ENCODE measurements around the gene NOB1.

NOB1 gene

GRCh38 chr16:69698404-69698803 is 56.3 kb downstream of the NOB1 start:
- ATAC-seq (ENCODE audit: insufficient read depth, low read depth): no peak

GRCh38 chr16:69693916-69694315 is 60.8 kb downstream of the NOB1 start:
- H3K9ac ChIP-seq (ENCODE audit: low read depth, low read length): no peak overlapping the region
- H2AFZ ChIP-seq (ENCODE audit: low read depth, low read length): no peak overlapping the region
- H3K4me1 ChIP-seq (ENCODE audit: insufficient read depth, low read length): no peaks in the 10 kb centered on the region
- no peaks in the 10 kb centered on the region for H3K79me2 ChIP-seq (ENCODE audit: insufficient read depth, low read length)
- no peaks in the 10 kb centered on the region for H3K27me3 ChIP-seq (ENCODE audit: insufficient read depth, low read length, poor library complexity)
- H3K4me2 ChIP-seq (ENCODE audit: insufficient read depth, low read length): no peak overlapping the region
- DNase-seq: no peak
- H3K36me3 ChIP-seq (ENCODE audit: insufficient read depth, low read length): peaks cover 59% of the 10 kb centered on the region
- no peak overlapping the region for H3K27ac ChIP-seq (ENCODE audit: low read length)
- TF ChIP-seq EZH2 (IDR thresholded peaks at IDR 0.05; ENCODE audit: borderline replicate concordance, low read depth, low read length, severe bottlenecking): no peak
- TF ChIP-seq CTCF (IDR thresholded peaks at IDR 0.05; ENCODE audit: borderline replicate concordance, extremely low read depth, low read length, poor library complexity, severe bottlenecking): no peak
- no peaks in the 10 kb centered on the region for H3K9me3 ChIP-seq (ENCODE audit: insufficient read depth, low read length, severe bottlenecking)
- ATAC-seq (ENCODE audit: insufficient read depth, low read depth): no peak
- H3K4me3 ChIP-seq (ENCODE audit: low read depth in 1 of 2, low read length in 2 of 2): no peak overlapping the region
- no peaks in the 10 kb centered on the region for H4K20me1 ChIP-seq (ENCODE audit: insufficient read depth, low read length)

More at GRCh38 chr16:69698404-69698803, 56.3 kb downstream of the NOB1 start:
- Histone ChIP-seq H4K20me1 (ENCODE audit: insufficient read depth, low read length) (no peaks in the 10 kb centered on the region), H3K36me3 (ENCODE audit: insufficient read depth, low read length) (peaks cover 32% of the 10 kb centered on the region), H2AFZ (ENCODE audit: low read depth, low read length) (no peak overlapping the region), H3K27me3 (ENCODE audit: insufficient read depth, low read length, poor library complexity) (no peaks in the 10 kb centered on the region), H3K4me1 (ENCODE audit: insufficient read depth, low read length) (no peaks in the 10 kb centered on the region), H3K27ac (ENCODE audit: low read length) (no peak overlapping the region), H3K4me3 (ENCODE audit: low read depth in 1 of 2, low read length in 2 of 2) (no peak overlapping the region), H3K9ac (ENCODE audit: low read depth, low read length) (no peak overlapping the region), H3K9me3 (ENCODE audit: insufficient read depth, low read length, severe bottlenecking) (no peaks in the 10 kb centered on the region), H3K79me2 (ENCODE audit: insufficient read depth, low read length) (no peaks in the 10 kb centered on the region), H3K4me2 (ENCODE audit: insufficient read depth, low read length) (no peak overlapping the region)
- no peak for DNase-seq
- TF ChIP-seq CTCF (IDR thresholded peaks at IDR 0.05; ENCODE audit: borderline replicate concordance, extremely low read depth, low read length, poor library complexity, severe bottlenecking) (no peak), EZH2 (IDR thresholded peaks at IDR 0.05; ENCODE audit: borderline replicate concordance, low read depth, low read length, severe bottlenecking) (no peak)

- no peak overlapping the region for H3K4me3 ChIP-seq (ENCODE audit: low read depth in 1 of 2, low read length in 2 of 2)
- DNase-seq: no peak
- H3K36me3 ChIP-seq (ENCODE audit: insufficient read depth, low read length): peaks cover 54% of the 10 kb centered on the region
- no peaks in the 10 kb centered on the region for H3K27me3 ChIP-seq (ENCODE audit: insufficient read depth, low read length, poor library complexity)
- no peaks in the 10 kb centered on the region for H4K20me1 ChIP-seq (ENCODE audit: insufficient read depth, low read length)
- H3K4me2 ChIP-seq (ENCODE audit: insufficient read depth, low read length): no peak overlapping the region
- H3K27ac ChIP-seq (ENCODE audit: low read length): no peak overlapping the region
- no peaks in the 10 kb centered on the region for H3K9me3 ChIP-seq (ENCODE audit: insufficient read depth, low read length, severe bottlenecking)
- H3K79me2 ChIP-seq (ENCODE audit: insufficient read depth, low read length): no peaks in the 10 kb centered on the region
- no peaks in the 10 kb centered on the region for H3K4me1 ChIP-seq (ENCODE audit: insufficient read depth, low read length)
- TF ChIP-seq EZH2 (IDR thresholded peaks at IDR 0.05; ENCODE audit: borderline replicate concordance, low read depth, low read length, severe bottlenecking): no peak
- TF ChIP-seq CTCF (IDR thresholded peaks at IDR 0.05; ENCODE audit: borderline replicate concordance, extremely low read depth, low read length, poor library complexity, severe bottlenecking): no peak
- ATAC-seq (ENCODE audit: insufficient read depth, low read depth): no peak
- H3K9ac ChIP-seq (ENCODE audit: low read depth, low read length): no peak overlapping the region
- H2AFZ ChIP-seq (ENCODE audit: low read depth, low read length): no peak overlapping the region
Measured at GRCh38 chr16:69691980-69692911, 62.5 kb downstream of the NOB1 start.
